Keratinocyte (primary cell): ENCODE results near the gene CDC42EP5. TPM values are rescaled to one million over a fixed set of nuclear protein-coding genes. Genes with fewer than 3 reads are reported as not detected.

ENCODE experiments used
- DNase-seq: peaks from one replicate; pipeline ENCODE4 v3.0.0-alpha.2; 2011; ENCODE audit warnings: low read depth, missing footprints, low spot score
- FAIRE-seq: peaks from 2 replicates; lab custom pipeline; 2011; peaks lifted over from hg19 to GRCh38; lab: Jason Lieb, UNC
- H2AFZ ChIP-seq: 2 replicates; pipeline ENCODE4 v1.6.0; 2012; ENCODE audit warnings: low read length, control low read depth, inconsistent platforms; ENCODE audit not compliant: control insufficient read depth
- H3K27ac ChIP-seq: 2 replicates; pipeline ENCODE4 v1.5.1; 2011; ENCODE audit warnings: low read length; ENCODE audit not compliant: control insufficient read depth, insufficient read depth
- H3K27me3 ChIP-seq: 3 replicates; pipeline ENCODE4 v1.6.0; 2011; ENCODE audit warnings: low read length; ENCODE audit not compliant: control insufficient read depth, insufficient read depth; ENCODE audit errors: extremely low read depth
- H3K36me3 ChIP-seq, 2 experiments: 2 replicates in 1 of 2; 3 replicates in 1 of 2; pipeline ENCODE4 v1.5.1; 2011; ENCODE audit warnings: low read length in 2 of 2, mild to moderate bottlenecking in 1 of 2; ENCODE audit not compliant: control insufficient read depth in 2 of 2, insufficient read depth in 2 of 2; ENCODE audit errors: extremely low read depth in 1 of 2
- H3K4me1 ChIP-seq: 3 replicates; pipeline ENCODE4 v1.5.1; 2011; ENCODE audit warnings: low read length; ENCODE audit not compliant: control insufficient read depth, insufficient read depth; ENCODE audit errors: extremely low read depth
- H3K4me2 ChIP-seq: 3 replicates; pipeline ENCODE4 v1.6.0; 2011; ENCODE audit warnings: low read depth, low read length; ENCODE audit not compliant: control insufficient read depth, insufficient read depth; ENCODE audit errors: extremely low read depth
- H3K4me3 ChIP-seq, 3 experiments: fragments of 200-600 bp in 1 of 3; sonication (generic) in 1 of 3; 2 replicates in 2 of 3; 3 replicates in 1 of 3; pipeline ENCODE4 v1.5.1; 2011 to 2016; ENCODE audit warnings: low read length in 3 of 3, mild to moderate bottlenecking in 3 of 3, control low read depth in 2 of 3, inconsistent platforms in 1 of 3, low read depth in 1 of 3, mixed read lengths in 1 of 3, mixed run types in 1 of 3, moderate library complexity in 1 of 3; ENCODE audit not compliant: control insufficient read depth in 2 of 3, insufficient read depth in 2 of 3; ENCODE audit errors: extremely low read depth in 1 of 3
- H3K79me2 ChIP-seq: 2 replicates; pipeline ENCODE4 v1.6.0; 2012; ENCODE audit warnings: low read length; ENCODE audit not compliant: control insufficient read depth, insufficient read depth
- H3K9ac ChIP-seq: 3 replicates; pipeline ENCODE4 v1.6.0; 2011; ENCODE audit warnings: low read length; ENCODE audit not compliant: control insufficient read depth, insufficient read depth; ENCODE audit errors: extremely low read depth
- H3K9me1 ChIP-seq: 3 replicates; pipeline ENCODE4 v1.6.0; 2011; ENCODE audit warnings: low read length; ENCODE audit not compliant: control insufficient read depth, insufficient read depth; ENCODE audit errors: extremely low read depth
- H3K9me3 ChIP-seq: 2 replicates; pipeline ENCODE4 v1.5.1; 2012; ENCODE audit warnings: low read depth, low read length; ENCODE audit not compliant: control insufficient read depth
- H4K20me1 ChIP-seq: 3 replicates; pipeline ENCODE4 v1.6.0; 2011; ENCODE audit warnings: low read length; ENCODE audit not compliant: control insufficient read depth, insufficient read depth; ENCODE audit errors: extremely low read depth
- CTCF ChIP-seq, 3 experiments: IDR thresholded peaks in 1 of 3; conservative IDR thresholded peaks in 1 of 3; optimal IDR thresholded peaks in 1 of 3; 2 replicates in 2 of 3; 3 replicates in 1 of 3; pipeline versions ENCODE3 to v1.5.1; 2011; ENCODE audit warnings: low read length in 3 of 3, mild to moderate bottlenecking in 3 of 3, moderate library complexity in 2 of 3, control low read depth in 1 of 3, inconsistent platforms in 1 of 3; ENCODE audit not compliant: insufficient read depth in 2 of 3; ENCODE audit errors: extremely low read depth in 1 of 3
- EZH2 ChIP-seq: IDR thresholded peaks from one replicate; pipeline ENCODE4 v1.6.1; 2012; ENCODE audit warnings: inconsistent platforms, mild to moderate bottlenecking, low read length, moderate library complexity
- dilution Hi-C: fragments of 300-500 bp; cut with MboI; formaldehyde crosslinking; loops from one replicate; pipeline ENCODE4 v1.7.0; 2020; ENCODE audit warnings: low sequenced_read_pairs; ENCODE audit not compliant: extremely low pct_ligation_motif_present
- polyA plus RNA-seq, 5 experiments: library from polyadenylated mRNA; depleted of rRNA in 3 of 5; stranded (reverse) in 3 of 5; stranded (forward) in 1 of 5; unstranded in 1 of 5; fragments of >200 nt; gene quantifications; 1 replicate in 1 of 5; 2 replicates in 3 of 5; 3 replicates in 1 of 5; pipeline versions ENCODE4 v1.2.1 to v1.2.3, GENCODE V29; 2011 to 2012; ENCODE audit warnings: missing spikeins in 2 of 5, low read depth in 1 of 5, low replicate concordance in 1 of 5

The CDC42EP5 gene
- polyA plus RNA-seq, 1 donor (not counting 4 experiments of a cell fraction or from before 2014, with no cell fraction given) = 8.6 TPM

GRCh38 chr19:54485851-54486250, 12.8 kb upstream of the CDC42EP5 start:
- H3K9ac ChIP-seq = no peak overlapping the region
- no peaks in the 10 kb centered on the region for H3K79me2 ChIP-seq
- DNase-seq (no peak), FAIRE-seq (no peak)
- TF ChIP-seq EZH2 (no peak), CTCF (optimal IDR thresholded peaks at IDR 0.05 in 1 of 3, IDR thresholded peaks at IDR 0.05 in 1 of 3, conservative IDR thresholded peaks at IDR 0.05 in 1 of 3; ENCODE audit: extremely low read depth in 1 of 3, insufficient read depth in 2 of 3, low read length in 3 of 3) (no peak)
- dilution Hi-C loops = no loop called here
- H3K36me3 ChIP-seq = no peaks in the 10 kb centered on the region
- H3K9me3 ChIP-seq = no peaks in the 10 kb centered on the region
- H4K20me1 ChIP-seq = no peaks in the 10 kb centered on the region
- H3K9me1 ChIP-seq = no peaks in the 10 kb centered on the region
- no peak overlapping the region for H3K4me2 ChIP-seq
- H3K4me3 ChIP-seq = no peak overlapping the region
- no peaks in the 10 kb centered on the region for H3K27me3 ChIP-seq
- H3K4me1 ChIP-seq = no peaks in the 10 kb centered on the region
- no peak overlapping the region for H3K27ac ChIP-seq
- no peak overlapping the region for H2AFZ ChIP-seq

- Histone ChIP-seq H3K9me3 (no peaks in the 10 kb centered on the region), H3K27me3 (no peaks in the 10 kb centered on the region), H3K4me1 (no peaks in the 10 kb centered on the region), H3K79me2 (no peaks in the 10 kb centered on the region), H3K4me2 (no peak overlapping the region), H3K4me3 (no peak overlapping the region), H3K9me1 (no peaks in the 10 kb centered on the region), H3K9ac (no peak overlapping the region), H4K20me1 (no peaks in the 10 kb centered on the region), H3K27ac (no peak overlapping the region), H3K36me3 (no peaks in the 10 kb centered on the region), H2AFZ (no peak overlapping the region)
- dilution Hi-C loops = no loop called here
- no peak for DNase-seq
- TF ChIP-seq CTCF (optimal IDR thresholded peaks at IDR 0.05 in 1 of 3, IDR thresholded peaks at IDR 0.05 in 1 of 3, conservative IDR thresholded peaks at IDR 0.05 in 1 of 3; ENCODE audit: extremely low read depth in 1 of 3, insufficient read depth in 2 of 3, low read length in 3 of 3) = no peak
- no peak for TF ChIP-seq EZH2
- no peak for FAIRE-seq
These were observed 11.4 kb upstream of the CDC42EP5 start for GRCh38 chr19:54484451-54484850.
